SK-N-MC (cell line): ENCODE data around the gene FAM136A.
"Not testable (repeated sequence)": the region's sequence is repeated elsewhere in the genome, so short reads cannot be mapped to it uniquely, and the experiment has no call there.

Experiments used
- DNase-seq: peaks from one replicate; pipeline ENCODE4 v3.0.0-alpha.2; 2011; ENCODE audit warnings: low read depth, low spot score
- H3K27ac ChIP-seq: fragments of 200-600 bp; sonication (generic); 2 replicates; pipeline ENCODE4 v1.5.1; 2016; ENCODE audit warnings: mixed run types
- H3K36me3 ChIP-seq: fragments of 200-600 bp; sonication (generic); 2 replicates; pipeline ENCODE4 v1.6.1; 2017; ENCODE audit warnings: antibody characterized with exemption, low read length, mixed read lengths; ENCODE audit not compliant: insufficient read depth
- H3K4me3 ChIP-seq: fragments of 200-600 bp; sonication (generic); 2 replicates; pipeline ENCODE4 v1.5.1; 2016
- H3K9ac ChIP-seq: fragments of 200-600 bp; sonication (generic); 2 replicates; pipeline ENCODE4 v1.8.0; 2017; ENCODE audit warnings: mixed run types, mixed read lengths; ENCODE audit not compliant: insufficient read length
- H3K9me3 ChIP-seq: fragments of 200-600 bp; sonication (generic); 2 replicates; pipeline ENCODE4 v1.6.1; 2017; ENCODE audit warnings: low read depth, mild to moderate bottlenecking, antibody characterized with exemption, low read length, moderate library complexity, mixed read lengths
- EZH2 ChIP-seq: fragments of 200-600 bp; sonication (generic); IDR thresholded peaks from one replicate; pipeline ENCODE4 v1.6.1; 2017; ENCODE audit warnings: antibody characterized with exemption
- FOXP2 ChIP-seq: optimal IDR thresholded peaks from 2 replicates; pipeline ENCODE3; 2011; ENCODE audit warnings: mild to moderate bottlenecking, moderate library complexity; ENCODE audit not compliant: insufficient read depth; ENCODE audit errors: extremely low read length, control extremely low read depth
- POLR2AphosphoS5 ChIP-seq: IDR thresholded peaks from 2 replicates; pipeline ENCODE4 v1.6.1; 2012; ENCODE audit warnings: mild to moderate bottlenecking, low read depth, low read length, borderline replicate concordance

Gene FAM136A

GRCh38 chr2:70305531-70305930, 3.7 kb upstream of the FAM136A start:
- H3K36me3 ChIP-seq, result peaks cover 3% of the 10 kb centered on the region
- H3K9ac ChIP-seq, result no peak overlapping the region
- DNase-seq, result no peak

GRCh38 chr2:70304498-70304897, 2.6 kb upstream of the FAM136A start:
- no peaks in the 10 kb centered on the region for H3K9me3 ChIP-seq
- no peak overlapping the region for H3K4me3 ChIP-seq
- peak overlapping the region; percentile 12 for H3K9ac ChIP-seq
- H3K27ac ChIP-seq, result peak overlapping the region; percentile 7; the same call in 1 of the 2 replicates
- TF ChIP-seq EZH2 (no peak), POLR2AphosphoS5 (no peak), FOXP2 (no peak)
- H3K36me3 ChIP-seq, result peaks cover 5% of the 10 kb centered on the region
- DNase-seq, result no peak

More at GRCh38 chr2:70305531-70305930, 3.7 kb upstream of the FAM136A start:
- H3K4me3 ChIP-seq, result no peak overlapping the region
- TF ChIP-seq FOXP2, result no peak
- TF ChIP-seq EZH2, result no peak
- no peak for TF ChIP-seq POLR2AphosphoS5
- no peak overlapping the region for H3K27ac ChIP-seq
- no peaks in the 10 kb centered on the region for H3K9me3 ChIP-seq

GRCh38 chr2:70303186-70303585, 1.3 kb upstream of the FAM136A start:
- no peak for TF ChIP-seq POLR2AphosphoS5
- no peak for TF ChIP-seq EZH2
- TF ChIP-seq FOXP2, result no peak
- H3K36me3 ChIP-seq, result peaks cover 16% of the 10 kb centered on the region
- no peak overlapping the region for H3K4me3 ChIP-seq
- H3K9ac ChIP-seq, result no peak overlapping the region
- no peak for DNase-seq
- H3K27ac ChIP-seq, result no peak overlapping the region
- no peaks in the 10 kb centered on the region for H3K9me3 ChIP-seq

- H3K9ac ChIP-seq, H3K9me3 ChIP-seq, H3K27ac ChIP-seq, DNase-seq: not testable (repeated sequence)
- peak overlapping the region; percentile 92 for H3K4me3 ChIP-seq
- H3K36me3 ChIP-seq, result peaks cover 20% of the 10 kb centered on the region
Observed at GRCh38 chr2:70302195-70302546, 304 bp upstream of the FAM136A start.

DNA sequence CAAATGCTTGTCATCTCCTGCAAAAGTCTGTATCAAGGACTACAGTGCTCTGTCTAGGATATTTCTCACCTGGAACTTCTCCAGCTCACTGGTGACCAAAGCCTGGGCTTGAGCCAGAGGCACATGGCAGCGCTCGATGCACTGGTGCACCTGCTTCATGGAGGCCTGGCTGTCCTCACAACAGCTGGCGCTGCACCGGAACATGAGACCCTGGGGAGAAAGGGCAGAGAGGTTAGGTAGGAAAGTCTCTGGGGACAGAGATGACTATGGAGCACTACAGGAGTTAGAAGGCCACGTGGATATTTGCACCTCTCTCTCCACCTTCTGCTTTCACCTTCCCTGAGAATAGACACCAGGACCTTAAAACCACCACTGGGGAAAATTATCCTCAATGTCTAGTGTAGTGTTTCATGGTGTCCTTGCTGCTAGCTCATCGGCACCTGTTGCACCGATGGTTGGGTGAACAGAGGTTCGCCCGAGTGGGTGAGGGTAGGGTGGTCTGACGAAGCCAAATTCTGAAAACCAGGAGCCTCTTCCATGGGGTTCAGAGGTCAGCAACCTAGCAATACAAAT, 1.0 kb downstream of the FAM136A start:
- Histone ChIP-seq H3K36me3 (peaks cover 24% of the 10 kb centered on the region), H3K9me3 (no peaks in the 10 kb centered on the region), H3K27ac (no peak overlapping the region), H3K9ac (peak overlapping the region; percentile 88), H3K4me3 (peak overlapping the region; percentile 92)
- no peak for DNase-seq
- TF ChIP-seq EZH2 (no peak), POLR2AphosphoS5 (no peak), FOXP2 (no peak)

DNA sequence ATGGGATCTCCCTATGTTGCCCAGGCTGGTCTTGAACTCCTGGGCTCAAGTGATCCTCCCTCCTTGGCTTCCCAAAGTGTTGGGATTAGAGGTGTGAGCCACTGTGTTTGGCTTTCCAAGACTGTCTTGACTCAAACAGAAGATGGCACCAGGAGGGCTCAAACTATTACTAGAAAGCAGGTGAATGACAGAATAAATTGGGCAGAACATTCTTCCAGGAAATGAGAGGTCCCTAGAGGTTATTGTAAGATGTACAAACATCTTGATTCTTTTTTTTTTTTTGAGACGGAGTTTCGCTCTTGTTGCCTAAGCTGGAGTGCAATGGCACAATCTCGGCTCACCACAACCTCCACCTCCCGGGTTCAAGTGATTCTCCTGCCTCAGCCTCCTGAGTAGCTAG, 4.0 kb downstream of the FAM136A start:
- DNase-seq, result not testable (repeated sequence)
- peaks cover 24% of the 10 kb centered on the region for H3K36me3 ChIP-seq

GRCh38 chr2:70283500-70284191, 18.2 kb downstream of the FAM136A start:
- Histone ChIP-seq H3K36me3 (peaks cover 96% of the 10 kb centered on the region), H3K27ac (no peak overlapping the region)
- TF ChIP-seq FOXP2, result no peak
- TF ChIP-seq POLR2AphosphoS5, result no peak
- no peak for TF ChIP-seq EZH2

More for the DNA sequence above, 4.0 kb downstream of the FAM136A start:
- not testable (repeated sequence) for H3K9ac ChIP-seq, H3K27ac ChIP-seq, H3K9me3 ChIP-seq, H3K4me3 ChIP-seq

DNA sequence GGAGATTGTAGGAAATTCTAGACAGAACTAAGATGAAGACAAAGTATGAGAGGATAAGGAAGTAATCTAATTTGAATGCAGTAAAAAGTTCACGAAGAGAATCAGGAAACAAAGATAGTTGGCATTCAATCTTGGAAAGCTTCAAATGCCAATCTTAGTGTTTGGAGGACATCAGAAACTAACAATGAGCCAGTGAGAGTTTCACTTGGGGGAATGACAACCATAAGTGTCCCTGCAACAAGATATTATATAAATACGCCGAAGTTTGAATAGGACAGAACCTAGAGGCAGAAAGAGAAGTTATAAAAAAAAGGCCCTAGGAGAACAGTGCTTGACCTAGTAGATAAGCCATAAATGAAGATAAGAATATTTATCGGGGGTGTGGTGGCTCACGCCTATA, 19.4 kb downstream of the FAM136A start:
- Histone ChIP-seq H3K9ac (no peak overlapping the region), H3K36me3 (peaks cover 95% of the 10 kb centered on the region)

More at GRCh38 chr2:70283500-70284191, 18.2 kb downstream of the FAM136A start:
- Histone ChIP-seq H3K4me3 (no peak overlapping the region), H3K9ac (no peak overlapping the region), H3K9me3 (no peaks in the 10 kb centered on the region)
- DNase-seq, result no peak

DNA sequence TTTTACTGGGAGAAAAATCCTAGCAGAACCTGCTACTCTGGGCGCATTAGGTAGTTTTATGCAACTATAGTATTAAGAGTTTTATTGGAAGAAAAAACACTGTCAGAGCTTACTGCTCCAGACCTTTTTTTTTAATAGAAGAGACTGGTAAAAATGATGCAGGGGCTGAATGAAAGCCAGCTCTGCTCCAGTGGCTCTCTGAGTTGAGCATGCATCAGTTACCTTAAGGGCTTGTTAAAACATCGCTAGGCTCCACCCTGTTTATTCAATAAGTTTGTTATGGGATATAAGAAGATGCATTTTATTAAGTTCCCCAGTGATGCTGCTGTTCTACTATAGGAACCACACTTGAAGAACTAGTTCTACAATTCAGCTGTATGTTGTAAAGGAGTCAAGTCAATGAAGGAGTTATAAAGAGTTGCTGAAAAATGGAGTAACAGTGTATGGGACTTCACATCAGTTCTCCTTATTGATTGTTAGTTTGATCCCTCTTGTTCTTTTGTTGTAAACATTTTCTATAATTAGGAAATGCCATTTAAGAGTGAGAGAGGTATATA, 21.5 kb downstream of the FAM136A start:
- DNase-seq, result no peak
- H3K4me3 ChIP-seq, result no peak overlapping the region
- TF ChIP-seq POLR2AphosphoS5 (no peak), EZH2 (no peak), FOXP2 (no peak)
- H3K27ac ChIP-seq, result no peak overlapping the region
- peaks cover 83% of the 10 kb centered on the region for H3K36me3 ChIP-seq
- no peaks in the 10 kb centered on the region for H3K9me3 ChIP-seq
- no peak overlapping the region for H3K9ac ChIP-seq

More for the DNA sequence above, 19.4 kb downstream of the FAM136A start:
- Histone ChIP-seq H3K4me3 (no peak overlapping the region), H3K27ac (no peak overlapping the region), H3K9me3 (no peaks in the 10 kb centered on the region)
- TF ChIP-seq POLR2AphosphoS5 (no peak), FOXP2 (no peak), EZH2 (no peak)
- DNase-seq, result no peak
